Globus pallidus (tissue), 1 donor: ENCODE results near the gene DHDH.
"Not testable (repeated sequence)": the region's sequence is repeated elsewhere in the genome, so short reads cannot be mapped to it uniquely, and the experiment has no call there.

ENCODE experiments used
- DNase-seq: peaks from one replicate; pipeline ENCODE4 v3.0.0-alpha.2; 2015; ENCODE audit warnings: low spot score

Gene DHDH

DNA sequence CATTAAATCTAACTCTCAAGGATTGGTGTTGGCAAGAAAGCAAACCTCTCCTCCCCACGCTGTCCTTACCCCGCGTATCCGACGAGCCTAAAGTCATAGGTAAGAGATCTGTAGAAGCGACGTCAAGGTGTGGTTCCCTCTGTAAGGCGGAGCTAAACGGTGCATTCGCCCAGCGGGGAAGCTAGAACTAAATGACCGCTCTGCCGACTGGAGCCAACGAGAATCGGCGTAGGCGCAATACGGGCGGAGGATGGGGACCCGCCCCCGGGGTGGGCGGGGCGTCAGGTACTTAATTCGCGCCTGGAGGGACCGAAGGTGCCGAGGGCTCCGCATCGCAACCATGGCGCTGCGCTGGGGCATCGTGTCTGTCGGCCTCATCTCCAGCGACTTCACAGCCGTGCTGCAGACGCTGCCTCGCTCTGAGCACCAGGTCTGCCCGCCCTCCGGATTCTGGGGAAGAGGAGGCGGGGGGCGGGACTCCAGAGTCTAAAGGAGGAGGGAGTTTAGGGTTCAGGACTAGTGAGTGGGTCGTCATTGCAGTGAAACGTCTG lies at the start of gene DHDH:
Gene DHDH, plus strand, starts transcription at position 318 of the 551 bp plus-strand sequence. Its CDS starts 23 bp downstream, at position 341.
- DNase-seq = no peak

GRCh38 chr19:48883726-48884125 lies 49.8 kb upstream of the DHDH start:
- no peak for DNase-seq

DNA sequence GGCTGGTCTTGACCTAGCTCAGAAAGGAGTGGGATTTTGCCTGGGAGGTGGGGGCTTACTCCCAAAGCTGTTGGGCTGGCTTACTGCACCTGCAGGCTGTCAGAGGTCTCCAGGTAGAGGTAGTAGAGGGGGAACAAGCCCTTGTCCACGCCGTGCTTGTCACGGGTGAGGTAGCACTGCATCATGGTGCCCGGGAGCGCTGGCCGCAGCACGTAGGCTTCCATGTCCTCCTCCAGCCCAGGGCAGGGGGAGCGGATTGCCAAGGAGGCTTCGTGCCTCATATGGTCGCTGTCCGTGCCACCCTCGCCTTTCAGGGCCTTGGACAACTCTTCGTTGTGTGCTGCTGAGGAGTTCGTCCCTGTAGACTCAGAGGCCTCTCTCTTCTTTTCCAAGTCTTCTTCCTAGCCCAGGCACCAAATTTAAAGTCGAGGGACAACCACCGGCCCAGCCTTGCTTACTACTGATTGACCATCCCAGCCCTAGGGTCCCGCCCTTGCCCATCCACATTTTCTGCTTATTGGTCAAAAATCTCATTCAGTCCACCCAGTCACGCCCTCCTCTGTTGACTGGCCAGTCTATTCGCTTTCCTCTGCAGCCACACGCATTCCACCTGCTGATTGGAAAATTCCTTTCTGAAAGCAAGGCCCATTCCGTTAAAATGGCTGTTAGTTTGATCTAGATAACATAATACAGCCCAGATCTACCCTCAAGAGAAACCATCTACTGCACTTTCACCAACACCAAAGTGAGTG lies 45.5 kb upstream of the DHDH start:
- DNase-seq = no peak

GRCh38 chr19:48889496-48889895 lies 44.0 kb upstream of the DHDH start:
- DNase-seq = not testable (repeated sequence)

DNA sequence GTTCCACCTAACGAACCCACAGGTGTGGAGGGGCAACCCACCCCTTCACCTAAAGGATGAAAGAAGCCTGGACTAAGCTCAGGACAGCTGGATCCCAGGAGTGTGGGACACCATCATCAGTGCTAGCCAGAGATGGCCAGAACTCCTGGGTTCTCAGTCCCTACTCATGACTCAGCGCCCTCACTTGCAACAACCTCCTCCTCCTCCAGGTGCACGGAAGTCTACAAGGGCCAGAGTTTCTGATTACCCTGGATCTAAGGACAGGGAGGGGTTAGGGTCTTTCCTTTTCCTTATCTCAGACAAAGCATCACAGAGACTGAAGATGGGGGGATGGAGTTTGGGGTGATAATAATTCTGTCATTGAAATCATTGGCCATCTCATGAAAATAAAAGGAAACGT lies 42.9 kb upstream of the DHDH start:
- no peak for DNase-seq

DNA sequence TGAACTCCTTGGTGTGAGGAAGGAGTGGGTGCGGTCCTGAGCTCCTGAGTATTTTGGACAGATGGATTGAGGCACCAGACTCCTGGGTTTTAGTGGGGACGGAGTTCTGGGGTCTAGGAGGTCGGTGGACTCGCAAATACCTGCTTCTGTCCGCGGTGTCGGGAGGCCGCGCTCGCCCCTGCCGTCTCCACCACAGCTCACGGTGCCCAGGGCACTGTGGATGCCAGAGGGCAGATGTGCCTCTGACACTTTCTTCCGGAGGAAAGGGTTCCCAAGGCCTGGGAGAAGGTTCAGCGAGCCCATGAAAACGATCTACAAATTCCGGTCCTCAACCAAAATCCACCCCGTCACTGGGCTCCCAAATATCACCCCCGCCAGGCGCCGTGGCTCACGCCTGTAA lies 38.3 kb upstream of the DHDH start:
- no peak for DNase-seq

GRCh38 chr19:48896191-48896720 lies 37.2 kb upstream of the DHDH start:
- DNase-seq = peak; percentile 22

DNA sequence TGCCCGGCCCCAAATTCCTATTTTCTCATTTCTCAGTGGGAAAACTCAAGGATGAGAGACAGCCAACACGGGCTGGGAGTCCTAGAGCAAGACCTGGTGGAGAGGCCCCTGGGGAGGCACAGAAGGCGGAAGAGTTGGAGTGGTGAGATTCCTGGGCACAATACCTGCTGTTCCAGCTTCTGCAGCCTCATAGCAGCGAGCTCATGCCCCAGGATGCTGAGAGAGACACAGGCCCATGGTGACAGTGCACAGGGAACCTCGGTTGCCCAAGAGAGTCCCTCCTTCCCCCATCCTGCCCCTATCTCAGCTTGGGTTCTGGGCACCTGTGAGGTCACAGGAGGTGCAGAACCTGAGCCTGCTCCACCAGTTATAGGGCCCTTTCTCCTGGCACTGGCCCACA lies 36.3 kb upstream of the DHDH start:
- DNase-seq = no peak

- DNase-seq = not testable (repeated sequence)
These were observed 34.1 kb upstream of the DHDH start for GRCh38 chr19:48899386-48899749.

DNA sequence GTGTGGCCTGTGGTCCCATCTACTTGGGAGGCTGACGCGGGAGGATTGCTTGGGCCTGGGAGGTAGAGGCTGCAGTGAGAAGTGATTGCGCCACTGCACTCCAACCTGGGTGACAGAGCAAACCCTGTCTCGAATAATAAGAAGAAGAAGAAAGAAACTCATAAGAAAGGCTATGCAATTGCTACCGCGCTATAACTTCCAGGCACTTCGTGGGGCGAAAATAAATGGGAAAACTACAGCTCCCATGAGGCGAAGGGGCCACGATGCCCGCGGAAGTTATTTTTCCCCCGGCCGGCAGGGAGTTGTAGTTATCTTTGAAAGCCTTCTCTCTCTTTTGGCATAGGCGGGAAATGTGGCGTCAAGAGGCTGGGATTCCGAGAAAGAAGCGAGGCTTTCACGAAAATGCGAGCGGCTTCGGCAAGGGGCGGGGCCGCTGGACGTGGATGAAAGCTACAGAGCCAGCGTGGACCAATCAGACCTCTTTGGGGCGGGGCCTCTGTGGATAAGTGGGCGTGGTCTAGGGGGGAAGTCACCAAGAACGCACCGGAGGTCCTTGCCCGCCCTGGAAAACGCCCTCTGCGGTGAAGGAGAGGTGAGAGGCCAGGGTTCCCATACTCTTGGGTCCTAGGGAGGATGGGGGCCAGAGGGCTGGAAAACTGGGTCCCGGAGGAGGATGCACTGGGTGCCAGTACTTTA lies 33.6 kb upstream of the DHDH start, which contains the start of gene NUCB1:
Gene NUCB1, plus strand, starts transcription at position 532 of the 696 bp plus-strand sequence. CDS start 485 bp downstream, outside the sequence.
- DNase-seq = peak; percentile 99

DNA sequence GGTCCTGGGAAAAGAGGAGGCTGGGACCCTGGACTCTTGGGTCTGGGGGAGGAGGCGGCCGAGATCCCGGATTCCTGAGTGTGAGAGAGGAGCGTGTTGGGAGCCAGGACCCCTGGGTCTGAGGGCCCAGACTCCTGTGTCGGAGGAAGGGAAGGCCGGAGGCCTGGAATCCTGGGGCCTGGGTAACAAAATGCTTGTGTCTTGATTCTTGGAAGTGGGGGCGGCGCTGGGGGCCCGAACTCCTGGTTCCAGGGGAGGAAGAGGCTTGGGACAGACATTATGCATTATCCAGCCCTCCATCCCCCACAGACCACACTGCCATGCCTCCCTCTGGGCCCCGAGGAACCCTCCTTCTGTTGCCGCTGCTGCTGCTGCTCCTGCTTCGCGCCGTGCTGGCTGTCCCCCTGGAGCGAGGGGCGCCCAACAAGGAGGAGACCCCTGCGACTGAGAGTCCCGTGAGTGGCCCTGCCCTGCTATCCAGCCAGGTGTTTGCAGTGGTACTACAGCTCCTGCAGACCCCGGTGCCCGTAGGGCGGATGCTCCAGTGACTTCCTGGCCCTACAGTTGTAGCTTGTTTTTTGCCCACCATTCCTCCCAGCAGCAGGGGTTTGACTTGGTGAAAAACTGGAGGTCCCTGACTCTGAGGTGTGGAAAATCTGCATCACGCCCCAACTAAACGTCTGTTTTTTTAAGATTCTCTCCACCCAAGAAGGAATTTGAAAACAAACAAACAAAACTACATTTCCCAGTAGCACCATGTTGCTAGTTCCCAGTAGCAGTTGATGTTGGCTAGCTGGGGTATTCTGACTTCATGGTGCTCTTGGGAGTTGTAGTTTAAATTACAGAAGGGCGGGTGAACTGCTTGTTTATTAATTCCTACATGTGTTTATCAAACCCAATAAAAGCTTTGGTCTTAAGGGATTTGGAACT lies 32.8 kb upstream of the DHDH start:
- DNase-seq = peak; percentile 18

GRCh38 chr19:48902291-48902690 lies 31.2 kb upstream of the DHDH start:
- DNase-seq = not testable (repeated sequence)

DNA sequence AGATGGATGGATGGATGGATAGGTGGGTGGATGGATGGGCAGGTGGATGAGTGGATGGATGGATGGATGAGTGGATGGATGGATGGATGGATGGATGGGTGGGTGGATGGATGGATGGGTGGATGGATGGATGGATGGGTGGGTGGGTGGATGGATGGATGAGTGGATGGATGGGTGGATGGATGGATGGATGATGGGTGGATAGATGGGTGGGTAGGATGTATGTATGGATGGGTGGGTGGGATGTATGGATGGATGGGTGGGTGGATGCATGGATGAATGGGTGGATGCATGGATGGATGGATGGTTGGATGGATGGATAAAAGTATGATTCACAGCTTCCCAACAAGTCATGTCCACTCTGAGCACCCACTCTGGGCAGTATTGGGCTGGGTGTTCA lies 29.7 kb upstream of the DHDH start:
- DNase-seq = not testable (repeated sequence)

- DNase-seq = no peak
These were observed 27.8 kb upstream of the DHDH start for GRCh38 chr19:48905664-48906063.

DNA sequence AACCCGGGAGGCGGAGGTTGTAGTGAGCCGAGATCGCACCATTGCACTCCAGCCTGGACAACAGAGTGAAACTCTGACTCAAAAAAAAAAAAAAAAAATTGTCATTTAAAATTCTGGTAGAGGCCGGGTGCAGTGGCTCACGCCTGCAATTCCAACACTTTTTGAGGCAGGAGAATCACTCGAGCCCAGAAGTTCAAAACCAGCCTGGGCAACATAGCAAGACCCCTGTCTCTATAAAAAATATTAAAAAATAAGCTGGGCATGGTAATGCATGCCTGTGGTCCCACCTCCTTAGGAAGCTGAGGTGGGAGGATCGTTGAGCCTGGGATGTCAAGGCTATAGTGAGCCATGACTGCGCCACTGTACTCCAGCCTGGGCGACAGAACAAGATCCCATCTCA lies 27.2 kb upstream of the DHDH start:
- no peak for DNase-seq

GRCh38 chr19:48907671-48908070 lies 25.8 kb upstream of the DHDH start:
- DNase-seq = no peak

DNA sequence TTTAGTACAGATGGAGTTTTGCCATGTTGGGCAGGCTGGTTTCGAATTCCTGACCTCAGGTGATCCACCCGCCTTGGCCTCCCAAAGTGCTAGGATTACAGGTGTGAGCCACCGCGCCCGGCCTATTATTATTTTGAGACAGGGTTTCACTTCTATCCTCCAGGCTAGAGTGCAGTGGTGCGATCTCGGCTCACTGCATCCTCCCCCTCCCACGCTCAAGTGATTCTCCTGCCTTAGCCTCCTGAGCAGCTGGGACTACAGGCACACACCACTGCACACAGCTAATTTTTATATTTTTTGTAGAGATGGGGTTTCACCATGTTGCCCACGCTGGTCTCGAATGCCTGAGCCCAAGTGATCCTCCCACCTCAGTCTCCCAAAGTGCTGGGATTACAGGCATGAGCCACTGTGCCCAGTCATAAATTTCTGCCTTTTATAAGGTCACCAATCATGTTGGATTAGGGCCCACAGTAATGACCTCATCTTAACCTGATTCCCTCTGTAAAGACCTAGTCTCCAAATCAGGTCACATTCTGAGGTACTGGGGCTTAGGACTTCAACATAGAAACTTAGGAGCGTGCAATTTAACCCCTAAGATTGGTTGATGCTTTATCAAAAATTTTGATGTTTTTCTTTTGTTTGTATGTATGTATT lies 23.9 kb upstream of the DHDH start:
- not testable (repeated sequence) for DNase-seq

- no peak for DNase-seq
These were observed 22.7 kb upstream of the DHDH start for GRCh38 chr19:48910803-48911202.

- no peak for DNase-seq
These were observed 20.2 kb upstream of the DHDH start for GRCh38 chr19:48913114-48913889.

DNA sequence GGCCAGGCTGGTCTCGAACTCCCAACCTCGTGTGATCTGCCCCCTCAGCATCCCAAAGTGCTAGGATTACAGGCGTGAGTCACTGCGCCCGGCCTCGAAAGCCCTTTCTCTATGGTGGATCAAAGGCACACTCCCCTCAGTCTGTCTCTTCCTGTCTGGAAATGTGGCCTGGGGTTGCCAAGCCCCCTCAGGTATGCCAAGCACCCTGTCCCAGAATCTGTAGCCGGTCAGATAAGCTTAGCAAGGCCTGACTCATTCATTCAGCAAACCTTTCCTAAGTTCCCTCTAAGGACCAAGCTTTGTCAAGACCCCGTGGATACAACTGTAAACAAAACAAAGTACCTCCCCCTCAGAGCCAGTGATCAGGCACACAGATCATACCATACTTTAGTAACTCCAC lies 19.3 kb upstream of the DHDH start:
- DNase-seq = no peak
